Measurements from ENCODE around the gene SIL1.

The SIL1 gene

GRCh38 chr5:138979684-138980280 lies 218.4 kb downstream of the SIL1 start:
- H3K27ac ChIP-seq (ENCODE audit: low read length), result no peak overlapping the region
- peaks cover 0 to 2% of the 10 kb centered on the region in 2 donors for H3K36me3 ChIP-seq (ENCODE audit: control insufficient read depth in 2 of 2, insufficient read depth in 2 of 2, low read length in 2 of 2)
- no peaks in the 10 kb centered on the region for H3K27me3 ChIP-seq (ENCODE audit: control insufficient read depth in 1 of 2, insufficient read depth in 2 of 2, low read length in 2 of 2)
- no peaks in the 10 kb centered on the region for H3K9me3 ChIP-seq (ENCODE audit: control insufficient read depth in 2 of 2, low read length in 2 of 2)
- H3K4me3 ChIP-seq (ENCODE audit: low read length in 2 of 2), result no peak overlapping the region
- H3K9ac ChIP-seq (ENCODE audit: low read length in 2 of 2), result no peak overlapping the region
- H3K4me1 ChIP-seq (ENCODE audit: control insufficient read depth, insufficient read depth, low read length), result peaks cover 14% of the 10 kb centered on the region

GRCh38 chr5:138978581-138978980 lies 219.6 kb downstream of the SIL1 start:
- Histone ChIP-seq H3K27ac (ENCODE audit: low read length) (no peak overlapping the region), H3K9ac (ENCODE audit: low read length in 2 of 2) (no peak overlapping the region), H3K4me1 (ENCODE audit: control insufficient read depth, insufficient read depth, low read length) (peaks cover 26% of the 10 kb centered on the region), H3K4me3 (ENCODE audit: low read length in 2 of 2) (no peak overlapping the region), H3K9me3 (ENCODE audit: control insufficient read depth in 2 of 2, low read length in 2 of 2) (no peaks in the 10 kb centered on the region), H3K27me3 (ENCODE audit: control insufficient read depth in 1 of 2, insufficient read depth in 2 of 2, low read length in 2 of 2) (no peaks in the 10 kb centered on the region), H3K36me3 (ENCODE audit: control insufficient read depth in 2 of 2, insufficient read depth in 2 of 2, low read length in 2 of 2) (peaks cover 0 to under 1% of the 10 kb centered on the region in 2 donors)

DNA sequence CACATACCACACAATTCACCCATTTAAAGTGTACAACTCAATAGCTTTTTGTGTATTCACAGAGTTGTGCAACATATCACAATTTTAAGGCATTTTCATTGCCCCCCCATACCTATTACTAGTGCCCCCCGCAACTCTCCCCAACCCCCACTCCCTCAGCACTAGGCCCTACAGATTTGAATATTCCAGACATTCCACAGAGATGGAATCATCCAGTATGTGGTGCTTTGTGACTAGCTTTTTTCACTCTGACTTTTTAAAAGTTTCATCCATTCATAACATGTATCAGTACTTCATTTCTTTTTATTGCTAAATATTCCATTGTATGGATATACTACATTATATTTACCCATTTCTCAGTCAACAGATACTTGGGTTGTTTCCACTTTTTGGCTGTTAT lies 220.1 kb downstream of the SIL1 start:
- H3K27me3 ChIP-seq (ENCODE audit: control insufficient read depth in 1 of 2, insufficient read depth in 2 of 2, low read length in 2 of 2), result no peaks in the 10 kb centered on the region
- H3K9ac ChIP-seq (ENCODE audit: low read length in 2 of 2), result no peak overlapping the region
- no peak overlapping the region for H3K27ac ChIP-seq (ENCODE audit: low read length)
- H3K4me3 ChIP-seq (ENCODE audit: low read length in 2 of 2), result no peak overlapping the region
- H3K4me1 ChIP-seq (ENCODE audit: control insufficient read depth, insufficient read depth, low read length), result peaks cover 26% of the 10 kb centered on the region
- H3K9me3 ChIP-seq (ENCODE audit: control insufficient read depth in 2 of 2, low read length in 2 of 2), result no peaks in the 10 kb centered on the region
- H3K36me3 ChIP-seq (ENCODE audit: control insufficient read depth in 2 of 2, insufficient read depth in 2 of 2, low read length in 2 of 2), result no peaks in the 10 kb centered on the region

DNA sequence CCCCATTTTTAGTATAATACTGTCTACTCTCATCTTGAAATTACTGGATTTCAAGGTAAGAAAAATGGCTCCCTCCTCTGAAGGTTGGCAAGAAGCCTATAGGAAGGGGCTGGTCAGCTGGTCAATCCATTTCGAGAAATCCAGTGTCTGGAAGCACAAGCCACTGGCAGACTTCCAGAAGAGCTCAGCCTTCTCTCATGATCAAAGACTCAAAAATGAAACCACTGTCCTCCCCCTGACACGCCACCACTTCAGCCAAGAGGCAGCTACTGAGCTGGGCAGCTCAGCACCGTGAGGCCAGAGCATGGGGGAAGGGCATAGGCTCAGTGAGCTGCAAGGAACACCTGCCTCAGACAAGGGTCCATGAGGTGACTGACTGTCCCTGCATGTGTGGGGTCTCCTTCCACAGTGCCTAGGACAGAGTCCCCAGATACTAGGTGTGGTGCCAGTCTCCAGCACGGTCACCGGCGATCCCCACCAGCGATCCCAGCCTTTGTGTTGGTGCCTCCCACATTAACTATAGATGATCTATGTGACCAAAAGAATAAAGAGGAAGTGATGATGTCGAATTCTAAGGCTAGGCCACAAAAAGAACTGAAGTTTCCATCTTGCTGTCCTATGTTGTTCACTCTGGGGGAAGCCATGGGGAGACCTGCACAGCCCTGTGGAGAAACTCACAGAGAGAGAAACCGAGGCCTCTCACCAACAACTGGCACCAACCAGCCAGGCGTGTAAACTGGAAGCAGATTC lies 222.9 kb downstream of the SIL1 start:
- Histone ChIP-seq H3K4me1 (ENCODE audit: control insufficient read depth, insufficient read depth, low read length) (peaks cover 19% of the 10 kb centered on the region), H3K9ac (ENCODE audit: low read length in 2 of 2) (peak overlapping the region in 1 of 2 donors; percentile 13), H3K27ac (ENCODE audit: low read length) (peak overlapping the region; percentile 37), H3K27me3 (ENCODE audit: control insufficient read depth in 1 of 2, insufficient read depth in 2 of 2, low read length in 2 of 2) (no peaks in the 10 kb centered on the region), H3K36me3 (ENCODE audit: control insufficient read depth in 2 of 2, insufficient read depth in 2 of 2, low read length in 2 of 2) (peaks cover 0 to 3% of the 10 kb centered on the region in 2 donors), H3K9me3 (ENCODE audit: control insufficient read depth in 2 of 2, low read length in 2 of 2) (no peaks in the 10 kb centered on the region), H3K4me3 (ENCODE audit: low read length in 2 of 2) (no peak overlapping the region)

- Histone ChIP-seq H3K9me3 (ENCODE audit: control insufficient read depth in 2 of 2, low read length in 2 of 2) (no peaks in the 10 kb centered on the region), H3K27me3 (ENCODE audit: control insufficient read depth in 1 of 2, insufficient read depth in 2 of 2, low read length in 2 of 2) (no peaks in the 10 kb centered on the region), H3K9ac (ENCODE audit: low read length in 2 of 2) (peak overlapping the region in 1 of 2 donors; percentile 13), H3K4me1 (ENCODE audit: control insufficient read depth, insufficient read depth, low read length) (peaks cover 19% of the 10 kb centered on the region), H3K36me3 (ENCODE audit: control insufficient read depth in 2 of 2, insufficient read depth in 2 of 2, low read length in 2 of 2) (peaks cover 0 to 3% of the 10 kb centered on the region in 2 donors), H3K27ac (ENCODE audit: low read length) (peak overlapping the region; percentile 37), H3K4me3 (ENCODE audit: low read length in 2 of 2) (no peak overlapping the region)
Measured at GRCh38 chr5:138974227-138975063, 223.7 kb downstream of the SIL1 start.

DNA sequence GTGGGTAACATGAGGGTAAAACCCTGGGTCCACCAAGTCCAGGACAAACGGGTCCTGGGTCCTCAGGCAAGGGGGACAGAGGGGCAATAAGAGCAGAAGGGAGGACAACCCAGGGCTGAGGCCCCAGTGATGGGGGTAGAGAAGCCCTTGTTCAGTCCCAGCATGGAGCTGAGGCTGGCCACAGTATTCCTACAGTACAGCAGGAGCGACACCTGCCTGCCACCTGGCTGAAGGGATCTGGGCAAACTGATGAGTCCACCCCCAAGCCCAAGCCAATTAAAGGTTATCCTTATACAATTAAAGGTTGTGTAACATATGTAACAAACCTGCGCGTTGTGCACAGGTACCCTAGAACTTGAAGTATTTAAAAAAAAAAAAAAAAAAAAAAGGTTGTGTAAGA lies 225.3 kb downstream of the SIL1 start:
- Histone ChIP-seq H3K4me1 (ENCODE audit: control insufficient read depth, insufficient read depth, low read length) (peaks cover 19% of the 10 kb centered on the region), H3K9me3 (ENCODE audit: control insufficient read depth in 2 of 2, low read length in 2 of 2) (no peaks in the 10 kb centered on the region), H3K27me3 (ENCODE audit: control insufficient read depth in 1 of 2, insufficient read depth in 2 of 2, low read length in 2 of 2) (no peaks in the 10 kb centered on the region), H3K27ac (ENCODE audit: low read length) (no peak overlapping the region), H3K36me3 (ENCODE audit: control insufficient read depth in 2 of 2, insufficient read depth in 2 of 2, low read length in 2 of 2) (peaks cover 0 to 3% of the 10 kb centered on the region in 2 donors), H3K4me3 (ENCODE audit: low read length in 2 of 2) (no peak overlapping the region), H3K9ac (ENCODE audit: low read length in 2 of 2) (no peak overlapping the region)

DNA sequence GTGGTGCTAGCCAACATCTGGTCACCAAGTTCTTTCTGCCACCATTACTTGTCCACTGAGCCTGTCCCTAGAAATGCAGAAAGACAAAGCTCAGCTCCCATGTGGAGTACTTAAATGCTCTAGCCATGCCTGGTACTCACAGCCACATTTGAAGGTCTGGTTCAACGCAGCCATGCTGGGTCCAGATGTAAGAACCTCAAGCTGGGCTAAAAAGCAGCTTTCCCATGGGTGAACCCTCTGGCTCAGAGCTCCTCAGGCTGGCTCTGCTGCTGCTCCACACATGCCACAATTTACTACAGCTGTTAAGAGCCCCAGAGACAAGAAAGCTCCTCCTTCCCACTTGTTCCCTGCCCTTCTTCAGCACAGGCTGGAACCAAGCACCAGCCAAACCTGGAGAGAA lies 225.9 kb downstream of the SIL1 start:
- H3K27ac ChIP-seq (ENCODE audit: low read length), result no peak overlapping the region
- H3K27me3 ChIP-seq (ENCODE audit: control insufficient read depth in 1 of 2, insufficient read depth in 2 of 2, low read length in 2 of 2), result no peaks in the 10 kb centered on the region
- peaks cover 19% of the 10 kb centered on the region for H3K4me1 ChIP-seq (ENCODE audit: control insufficient read depth, insufficient read depth, low read length)
- H3K4me3 ChIP-seq (ENCODE audit: low read length in 2 of 2), result no peak overlapping the region
- no peak overlapping the region for H3K9ac ChIP-seq (ENCODE audit: low read length in 2 of 2)
- no peaks in the 10 kb centered on the region for H3K9me3 ChIP-seq (ENCODE audit: control insufficient read depth in 2 of 2, low read length in 2 of 2)
- H3K36me3 ChIP-seq (ENCODE audit: control insufficient read depth in 2 of 2, insufficient read depth in 2 of 2, low read length in 2 of 2), result peaks cover 0 to 3% of the 10 kb centered on the region in 2 donors

DNA sequence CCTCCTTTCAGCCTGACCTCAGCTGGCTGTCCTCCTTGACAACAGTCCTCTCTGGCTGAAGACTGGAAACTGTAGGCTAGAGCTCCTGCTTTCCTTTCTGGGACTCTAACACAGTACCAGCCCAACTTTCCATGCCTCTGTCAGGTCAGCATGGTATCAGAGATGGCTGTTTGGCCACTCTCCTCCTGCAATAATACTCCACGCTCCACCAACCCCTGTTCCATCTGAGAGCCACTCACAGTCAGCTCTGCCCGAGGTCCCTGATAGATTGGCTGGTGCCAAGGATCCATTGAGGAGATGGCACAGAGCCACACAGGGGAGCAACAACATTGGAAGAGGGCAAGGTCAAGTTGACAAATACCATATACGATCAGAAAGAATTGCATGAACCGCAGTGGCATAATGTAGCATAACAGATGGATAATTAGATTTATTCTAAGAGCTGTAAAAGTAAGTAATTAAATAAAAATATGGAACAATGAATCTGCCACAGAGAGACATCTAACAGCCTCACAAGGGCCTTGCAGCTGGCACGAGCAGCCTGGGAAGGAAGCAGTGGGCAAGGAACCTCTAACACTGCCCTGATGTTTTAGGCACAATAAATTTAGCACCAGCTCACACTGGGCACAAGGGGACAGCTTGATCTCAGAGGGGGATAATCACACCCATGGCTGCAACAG lies 228.7 kb downstream of the SIL1 start:
- Histone ChIP-seq H3K9ac (ENCODE audit: low read length in 2 of 2) (no peak overlapping the region), H3K36me3 (ENCODE audit: control insufficient read depth in 2 of 2, insufficient read depth in 2 of 2, low read length in 2 of 2) (peaks cover 0 to 3% of the 10 kb centered on the region in 2 donors), H3K27me3 (ENCODE audit: control insufficient read depth in 1 of 2, insufficient read depth in 2 of 2, low read length in 2 of 2) (no peaks in the 10 kb centered on the region), H3K4me1 (ENCODE audit: control insufficient read depth, insufficient read depth, low read length) (peaks cover 9% of the 10 kb centered on the region), H3K4me3 (ENCODE audit: low read length in 2 of 2) (no peak overlapping the region), H3K9me3 (ENCODE audit: control insufficient read depth in 2 of 2, low read length in 2 of 2) (no peaks in the 10 kb centered on the region), H3K27ac (ENCODE audit: low read length) (no peak overlapping the region)

- peaks cover 0 to 3% of the 10 kb centered on the region in 2 donors for H3K36me3 ChIP-seq (ENCODE audit: control insufficient read depth in 2 of 2, insufficient read depth in 2 of 2, low read length in 2 of 2)
- H3K9ac ChIP-seq (ENCODE audit: low read length in 2 of 2), result no peak overlapping the region
- H3K4me3 ChIP-seq (ENCODE audit: low read length in 2 of 2), result no peak overlapping the region
- H3K4me1 ChIP-seq (ENCODE audit: control insufficient read depth, insufficient read depth, low read length), result peaks cover 5% of the 10 kb centered on the region
- no peak overlapping the region for H3K27ac ChIP-seq (ENCODE audit: low read length)
- H3K9me3 ChIP-seq (ENCODE audit: control insufficient read depth in 2 of 2, low read length in 2 of 2), result no peaks in the 10 kb centered on the region
- no peaks in the 10 kb centered on the region for H3K27me3 ChIP-seq (ENCODE audit: control insufficient read depth in 1 of 2, insufficient read depth in 2 of 2, low read length in 2 of 2)
Measured at GRCh38 chr5:138968601-138969000, 229.6 kb downstream of the SIL1 start.

DNA sequence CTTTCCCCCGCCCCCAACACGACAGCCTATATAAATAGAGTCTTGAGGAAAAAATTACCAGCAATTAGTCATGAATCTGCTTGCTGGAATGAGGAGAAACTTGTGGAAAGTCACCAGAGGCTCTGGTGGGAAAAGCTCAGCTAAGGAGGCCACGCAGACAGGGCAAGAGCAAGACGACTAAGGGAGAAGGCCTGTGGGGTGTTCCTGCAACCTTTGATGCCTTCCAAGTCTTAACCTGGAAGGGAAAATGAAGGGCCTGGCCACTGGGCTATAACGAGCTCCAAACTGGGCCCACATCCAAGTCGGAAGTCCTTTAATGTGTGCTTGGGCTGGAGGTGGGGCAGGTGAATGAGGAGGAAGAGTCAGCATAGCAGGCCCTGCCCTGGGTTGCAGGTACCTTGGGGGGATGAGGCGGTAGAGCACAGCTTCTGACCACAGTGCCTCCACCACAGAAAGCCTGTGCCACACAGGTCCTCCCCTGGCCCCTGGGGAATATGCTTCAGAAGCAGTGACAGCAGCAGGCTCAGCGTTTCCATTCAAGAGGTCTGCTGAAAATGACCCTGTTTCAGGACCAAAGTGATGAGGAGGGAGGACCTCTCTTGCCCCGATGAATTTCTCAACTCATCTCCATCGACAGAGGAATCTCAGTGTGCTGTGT lies 230.2 kb downstream of the SIL1 start:
- Histone ChIP-seq H3K27ac (ENCODE audit: low read length) (no peak overlapping the region), H3K36me3 (ENCODE audit: control insufficient read depth in 2 of 2, insufficient read depth in 2 of 2, low read length in 2 of 2) (peaks cover 0 to 3% of the 10 kb centered on the region in 2 donors), H3K4me1 (ENCODE audit: control insufficient read depth, insufficient read depth, low read length) (peaks cover 5% of the 10 kb centered on the region), H3K4me3 (ENCODE audit: low read length in 2 of 2) (no peak overlapping the region), H3K9me3 (ENCODE audit: control insufficient read depth in 2 of 2, low read length in 2 of 2) (no peaks in the 10 kb centered on the region), H3K9ac (ENCODE audit: low read length in 2 of 2) (no peak overlapping the region), H3K27me3 (ENCODE audit: control insufficient read depth in 1 of 2, insufficient read depth in 2 of 2, low read length in 2 of 2) (no peaks in the 10 kb centered on the region)

All from stomach smooth muscle (tissue), 2 donors.